ENCODE results near the gene SERINC2.
"Not testable (repeated sequence)": the region's sequence is repeated elsewhere in the genome, so short reads cannot be mapped to it uniquely, and the experiment has no call there.

SERINC2 gene

DNA sequence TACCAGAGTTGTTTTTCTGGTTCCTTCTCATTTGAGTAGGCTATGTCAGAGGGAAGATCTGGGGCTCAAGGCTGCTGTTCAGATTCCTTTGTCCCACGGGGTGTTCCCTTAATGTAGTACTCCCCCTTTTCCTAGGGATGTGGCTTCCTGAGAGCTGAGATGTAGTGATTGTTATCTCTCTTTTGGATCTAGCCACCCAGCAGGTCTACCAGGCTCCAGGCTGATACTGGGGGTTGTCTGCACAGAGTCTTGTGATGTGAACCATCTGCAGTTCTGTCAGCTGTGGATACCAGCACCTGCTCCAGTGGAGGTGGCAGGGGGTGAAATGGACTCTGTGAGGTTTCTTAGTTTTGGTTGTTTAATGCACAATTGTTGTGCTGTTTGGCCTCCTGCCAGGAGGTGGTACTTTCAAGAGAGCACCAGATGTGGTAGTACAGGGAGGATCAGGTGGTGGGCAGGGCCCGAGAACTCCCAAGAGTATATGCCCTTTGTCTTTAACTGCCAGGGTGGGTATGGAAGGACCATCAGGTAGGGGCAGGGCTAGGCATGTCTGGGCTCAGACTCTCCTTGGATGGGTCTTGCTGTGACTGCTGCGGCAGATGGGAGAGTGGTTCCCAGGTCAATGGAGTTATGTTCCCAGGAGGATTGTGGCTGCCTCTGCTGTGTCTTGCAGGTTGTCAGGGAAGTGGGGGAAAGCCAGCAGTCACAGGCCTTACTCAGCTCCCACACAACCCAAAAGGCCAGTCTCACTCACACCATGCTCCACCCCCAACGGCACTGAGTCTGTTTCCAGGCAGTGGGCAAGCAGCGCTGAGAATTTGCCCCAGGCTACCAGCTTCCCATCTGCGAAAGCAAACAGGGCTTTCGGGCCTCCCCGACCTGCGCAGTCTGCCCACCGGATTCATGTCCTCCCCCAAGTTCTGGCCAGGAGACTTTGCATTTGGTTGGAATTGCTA is 64.2 kb downstream of the SERINC2 start:
- DNase-seq, result no peak
- H3K27me3 ChIP-seq (replicated peaks; ENCODE audit: control insufficient read depth, insufficient read depth, low read length, poor library complexity, severe bottlenecking), result no peaks in the 10 kb centered on the region
- no peak overlapping the region for H3K27ac ChIP-seq (ENCODE audit: insufficient read depth, low read length, poor library complexity, severe bottlenecking)
- no peaks in the 10 kb centered on the region for H3K9me3 ChIP-seq (ENCODE audit: control insufficient read depth, low read length)
- no peak overlapping the region for H3K4me3 ChIP-seq (ENCODE audit: insufficient read depth, low read depth, low read length, poor library complexity, severe bottlenecking)
- no peaks in the 10 kb centered on the region for H3K4me1 ChIP-seq (ENCODE audit: control insufficient read depth, insufficient read depth, low read length, poor library complexity, severe bottlenecking)
- no peaks in the 10 kb centered on the region for H3K36me3 ChIP-seq (ENCODE audit: control insufficient read depth, insufficient read depth, low read length)

DNA sequence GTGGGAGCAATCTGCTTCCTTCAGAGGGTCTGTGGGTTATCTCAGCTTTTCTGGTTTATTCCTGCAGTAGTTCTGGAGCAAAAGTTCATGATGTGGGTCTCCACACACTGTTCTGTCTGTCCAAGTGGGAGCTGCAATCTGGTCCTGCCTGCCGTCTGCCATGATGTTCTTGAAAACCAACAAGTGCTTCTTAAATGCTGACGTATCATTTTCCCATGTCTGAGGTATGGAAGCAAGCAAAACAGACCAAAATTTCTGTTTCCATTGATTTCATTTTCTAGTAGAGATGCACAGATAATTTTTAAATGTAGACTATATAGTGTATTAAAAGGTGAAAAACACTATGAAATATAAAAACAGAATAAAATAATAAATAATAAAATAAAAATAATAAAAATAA is 65.2 kb downstream of the SERINC2 start:
- Histone ChIP-seq H3K36me3 (ENCODE audit: control insufficient read depth, insufficient read depth, low read length) (no peaks in the 10 kb centered on the region), H3K27me3 (replicated peaks; ENCODE audit: control insufficient read depth, insufficient read depth, low read length, poor library complexity, severe bottlenecking) (no peaks in the 10 kb centered on the region), H3K4me1 (ENCODE audit: control insufficient read depth, insufficient read depth, low read length, poor library complexity, severe bottlenecking) (no peaks in the 10 kb centered on the region), H3K4me3 (ENCODE audit: insufficient read depth, low read depth, low read length, poor library complexity, severe bottlenecking) (no peak overlapping the region), H3K9me3 (ENCODE audit: control insufficient read depth, low read length) (no peaks in the 10 kb centered on the region), H3K27ac (ENCODE audit: insufficient read depth, low read length, poor library complexity, severe bottlenecking) (no peak overlapping the region)
- DNase-seq, result no peak

DNA sequence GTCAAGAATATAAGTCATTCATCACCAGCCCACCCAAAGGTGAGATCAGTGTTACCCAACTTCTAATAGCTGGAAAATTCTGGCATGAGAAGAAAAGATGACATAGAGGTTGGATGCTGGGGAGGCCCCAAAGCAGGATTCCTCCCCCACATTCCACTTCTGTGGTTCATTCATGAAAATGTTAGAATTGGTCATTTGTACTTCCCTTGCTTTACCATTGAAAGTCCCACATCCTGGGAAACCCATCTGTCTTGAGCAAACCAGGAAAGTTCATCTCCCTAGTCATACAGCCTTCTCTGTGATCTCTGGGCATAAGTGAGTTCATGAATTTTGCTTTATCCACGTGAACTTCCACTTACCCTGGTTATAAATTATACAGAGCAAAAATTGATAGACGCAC is 66.8 kb downstream of the SERINC2 start:
- DNase-seq, result no peak
- no peak overlapping the region for H3K27ac ChIP-seq (ENCODE audit: insufficient read depth, low read length, poor library complexity, severe bottlenecking)

DNA sequence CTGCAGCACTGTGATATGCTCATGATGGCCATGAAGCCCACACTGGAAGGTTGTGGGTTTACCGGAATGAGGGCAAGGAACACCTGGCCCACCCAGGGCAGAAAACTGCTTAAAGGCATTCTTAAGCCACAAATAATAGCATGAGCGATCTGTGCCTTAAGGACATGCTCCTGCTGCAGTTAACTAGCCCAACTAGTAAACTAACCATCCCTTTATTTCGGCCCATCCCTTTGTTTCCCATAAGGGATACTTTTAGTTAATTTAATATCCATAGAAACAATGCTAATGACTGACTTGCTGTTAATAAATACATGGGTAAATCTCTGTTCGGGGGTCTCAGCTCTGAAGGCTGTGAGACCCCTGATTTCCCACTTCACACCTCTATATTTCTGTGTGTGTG is 67.4 kb downstream of the SERINC2 start:
- not testable (repeated sequence) for H3K9me3 ChIP-seq (ENCODE audit: control insufficient read depth, low read length); H3K4me1 ChIP-seq (ENCODE audit: control insufficient read depth, insufficient read depth, low read length, poor library complexity, severe bottlenecking); H3K27me3 ChIP-seq (replicated peaks; ENCODE audit: control insufficient read depth, insufficient read depth, low read length, poor library complexity, severe bottlenecking); H3K36me3 ChIP-seq (ENCODE audit: control insufficient read depth, insufficient read depth, low read length); H3K4me3 ChIP-seq (ENCODE audit: insufficient read depth, low read depth, low read length, poor library complexity, severe bottlenecking); DNase-seq; H3K27ac ChIP-seq (ENCODE audit: insufficient read depth, low read length, poor library complexity, severe bottlenecking)

More for the DNA sequence above, 66.8 kb downstream of the SERINC2 start:
- no peaks in the 10 kb centered on the region for H3K9me3 ChIP-seq (ENCODE audit: control insufficient read depth, low read length)
- H3K4me1 ChIP-seq (ENCODE audit: control insufficient read depth, insufficient read depth, low read length, poor library complexity, severe bottlenecking), result no peaks in the 10 kb centered on the region
- no peaks in the 10 kb centered on the region for H3K36me3 ChIP-seq (ENCODE audit: control insufficient read depth, insufficient read depth, low read length)
- H3K4me3 ChIP-seq (ENCODE audit: insufficient read depth, low read depth, low read length, poor library complexity, severe bottlenecking), result no peak overlapping the region
- H3K27me3 ChIP-seq (replicated peaks; ENCODE audit: control insufficient read depth, insufficient read depth, low read length, poor library complexity, severe bottlenecking), result no peaks in the 10 kb centered on the region

DNA sequence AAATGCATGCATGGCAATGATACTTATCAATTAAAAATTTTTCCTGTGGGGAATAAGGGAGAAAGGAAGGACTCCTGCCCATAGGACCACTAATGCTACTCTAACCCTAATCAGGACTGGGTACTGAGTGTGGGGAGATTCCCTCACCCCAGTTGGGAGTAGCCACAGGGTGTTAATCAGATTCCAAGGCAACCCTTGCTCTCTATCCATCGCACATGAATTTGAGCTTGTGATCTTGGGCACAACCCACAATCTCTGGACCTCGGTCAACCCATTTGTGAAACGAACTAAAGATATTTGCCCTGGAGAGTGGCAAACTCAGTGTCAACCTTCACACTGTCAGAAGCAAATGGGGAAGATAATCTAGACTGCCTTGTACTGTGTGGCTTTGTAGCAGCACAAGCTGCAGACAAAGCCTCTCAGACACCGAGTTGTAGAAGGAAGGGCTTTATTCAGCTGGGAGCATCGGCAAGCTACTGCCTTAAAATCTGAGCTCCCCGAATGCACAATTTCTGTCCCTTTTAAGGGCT is 69.5 kb downstream of the SERINC2 start:
- DNase-seq, result no peak
- Histone ChIP-seq H3K4me3 (ENCODE audit: insufficient read depth, low read depth, low read length, poor library complexity, severe bottlenecking) (no peak overlapping the region), H3K9me3 (ENCODE audit: control insufficient read depth, low read length) (no peaks in the 10 kb centered on the region), H3K4me1 (ENCODE audit: control insufficient read depth, insufficient read depth, low read length, poor library complexity, severe bottlenecking) (no peaks in the 10 kb centered on the region), H3K27me3 (replicated peaks; ENCODE audit: control insufficient read depth, insufficient read depth, low read length, poor library complexity, severe bottlenecking) (no peaks in the 10 kb centered on the region), H3K27ac (ENCODE audit: insufficient read depth, low read length, poor library complexity, severe bottlenecking) (no peak overlapping the region), H3K36me3 (ENCODE audit: control insufficient read depth, insufficient read depth, low read length) (no peaks in the 10 kb centered on the region)

DNA sequence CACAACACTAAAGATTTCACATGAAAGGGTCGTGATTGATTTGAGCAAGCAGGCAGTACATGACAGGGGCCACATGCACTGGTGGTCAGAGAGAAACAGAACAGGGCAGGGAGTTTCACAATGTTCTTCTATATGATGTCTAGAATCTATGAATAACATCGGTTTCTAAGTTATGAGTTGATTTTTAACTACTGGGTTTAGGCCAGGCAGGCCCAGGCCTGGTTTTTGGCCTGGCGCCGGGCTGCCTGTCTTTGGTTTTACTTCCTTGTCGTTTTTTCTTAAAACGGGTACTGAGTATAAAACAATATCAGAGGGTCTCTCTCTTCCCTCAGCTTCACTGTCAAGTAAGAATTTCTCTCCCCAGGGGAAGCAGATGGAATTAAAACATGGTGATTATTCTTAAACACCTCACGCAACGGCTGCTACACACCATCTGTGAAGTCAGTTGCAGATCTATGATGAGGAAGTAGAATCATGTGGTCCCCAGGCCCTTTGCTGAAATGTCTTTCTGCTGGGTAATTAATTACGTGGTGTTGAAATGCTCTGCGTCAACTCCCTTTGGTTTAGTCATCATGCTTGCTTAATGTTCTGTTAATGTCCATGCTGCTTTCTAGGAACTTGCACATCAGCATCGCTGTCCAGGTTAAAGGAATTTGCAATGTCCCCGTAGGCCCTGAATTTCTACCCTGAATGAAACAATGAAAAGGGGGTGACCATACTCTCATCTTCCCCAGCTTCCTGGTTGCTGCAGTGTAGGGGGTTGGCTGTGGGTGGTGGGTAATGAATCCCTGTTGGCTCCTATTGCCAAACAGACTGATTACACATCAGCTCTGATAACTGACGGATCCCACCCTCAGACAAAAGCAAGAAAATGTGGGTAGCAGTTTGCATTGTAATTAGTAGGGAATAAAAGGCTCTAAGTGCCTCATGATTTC is 70.3 kb downstream of the SERINC2 start:
- Histone ChIP-seq H3K27me3 (replicated peaks; ENCODE audit: control insufficient read depth, insufficient read depth, low read length, poor library complexity, severe bottlenecking) (no peaks in the 10 kb centered on the region), H3K4me3 (ENCODE audit: insufficient read depth, low read depth, low read length, poor library complexity, severe bottlenecking) (no peak overlapping the region), H3K36me3 (ENCODE audit: control insufficient read depth, insufficient read depth, low read length) (no peaks in the 10 kb centered on the region), H3K4me1 (ENCODE audit: control insufficient read depth, insufficient read depth, low read length, poor library complexity, severe bottlenecking) (no peaks in the 10 kb centered on the region), H3K9me3 (ENCODE audit: control insufficient read depth, low read length) (no peaks in the 10 kb centered on the region), H3K27ac (ENCODE audit: insufficient read depth, low read length, poor library complexity, severe bottlenecking) (no peak overlapping the region)
- no peak for DNase-seq

All from effector memory CD4-positive, alpha-beta T cell (primary cell).